GM19468 (cell line): Measurements from ENCODE around the gene SYT8.

ENCODE experiments used
- ATAC-seq: cut with Tn5 transposase; IDR thresholded peaks from one replicate; pipeline ENCODE4 v1.9.1; 2021; ENCODE audit warnings: mild to moderate bottlenecking, moderate library complexity, moderate number of reproducible peaks; ENCODE audit not compliant: unreplicated experiment; ENCODE audit errors: extremely low read depth

Gene SYT8

DNA sequence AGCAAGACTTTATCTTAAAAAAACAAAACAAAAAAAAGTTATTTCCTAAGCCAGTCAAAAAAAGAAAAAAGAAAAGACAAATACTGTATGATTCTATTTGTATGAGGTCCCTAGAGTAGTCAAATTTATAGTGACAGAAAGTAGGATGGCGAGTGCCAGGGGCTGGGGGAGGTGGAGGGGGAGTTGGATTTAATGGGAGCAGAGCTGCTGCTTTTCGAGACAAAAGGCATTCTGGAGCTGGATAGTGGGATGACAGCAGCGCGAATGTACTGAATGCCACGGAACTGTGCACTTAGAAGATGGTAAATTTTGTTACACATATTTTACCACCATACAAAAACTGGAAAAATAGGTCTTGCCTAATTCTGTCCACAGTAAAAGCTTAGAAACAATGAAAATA lies 17.8 kb upstream of the SYT8 start:
- ATAC-seq: no peak

DNA sequence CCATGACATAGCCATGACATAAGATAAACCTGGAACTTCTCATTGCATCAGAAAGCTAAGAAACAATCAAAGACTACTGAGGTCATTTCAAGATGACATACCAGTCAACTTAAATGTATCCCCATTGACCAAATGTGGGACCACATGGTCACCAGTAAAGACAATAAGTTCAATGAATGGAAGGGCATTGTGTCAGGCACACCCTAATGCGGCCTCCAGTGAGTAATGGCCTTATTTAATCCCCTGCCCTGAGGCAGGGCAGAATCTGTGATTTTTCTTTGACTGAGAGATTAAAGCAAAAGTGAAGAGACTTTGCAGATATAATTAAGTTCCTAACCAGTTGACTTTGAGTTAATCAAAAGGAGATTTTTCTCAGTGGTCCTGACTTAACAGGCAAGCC lies 17.3 kb upstream of the SYT8 start:
- ATAC-seq: no peak

DNA sequence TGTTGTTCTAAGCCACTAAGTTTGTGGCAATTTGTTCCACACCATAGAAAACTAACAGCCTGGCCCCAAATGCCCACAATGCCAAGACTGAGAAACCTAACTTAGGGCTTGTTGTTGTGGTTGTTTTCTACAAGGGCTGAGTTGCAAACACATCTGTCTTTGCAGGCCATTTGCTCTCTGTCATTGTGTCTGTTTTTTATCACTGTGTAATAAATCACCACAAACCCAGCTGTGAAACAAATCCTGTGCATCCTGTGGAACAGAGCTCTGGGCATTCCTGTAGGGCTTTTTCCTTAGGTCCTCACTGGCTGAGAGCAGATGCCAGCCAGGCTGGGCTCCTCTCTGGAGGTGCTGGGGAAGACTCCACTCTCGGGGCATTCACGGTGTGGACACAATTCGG lies 15.7 kb upstream of the SYT8 start:
- ATAC-seq: no peak

DNA sequence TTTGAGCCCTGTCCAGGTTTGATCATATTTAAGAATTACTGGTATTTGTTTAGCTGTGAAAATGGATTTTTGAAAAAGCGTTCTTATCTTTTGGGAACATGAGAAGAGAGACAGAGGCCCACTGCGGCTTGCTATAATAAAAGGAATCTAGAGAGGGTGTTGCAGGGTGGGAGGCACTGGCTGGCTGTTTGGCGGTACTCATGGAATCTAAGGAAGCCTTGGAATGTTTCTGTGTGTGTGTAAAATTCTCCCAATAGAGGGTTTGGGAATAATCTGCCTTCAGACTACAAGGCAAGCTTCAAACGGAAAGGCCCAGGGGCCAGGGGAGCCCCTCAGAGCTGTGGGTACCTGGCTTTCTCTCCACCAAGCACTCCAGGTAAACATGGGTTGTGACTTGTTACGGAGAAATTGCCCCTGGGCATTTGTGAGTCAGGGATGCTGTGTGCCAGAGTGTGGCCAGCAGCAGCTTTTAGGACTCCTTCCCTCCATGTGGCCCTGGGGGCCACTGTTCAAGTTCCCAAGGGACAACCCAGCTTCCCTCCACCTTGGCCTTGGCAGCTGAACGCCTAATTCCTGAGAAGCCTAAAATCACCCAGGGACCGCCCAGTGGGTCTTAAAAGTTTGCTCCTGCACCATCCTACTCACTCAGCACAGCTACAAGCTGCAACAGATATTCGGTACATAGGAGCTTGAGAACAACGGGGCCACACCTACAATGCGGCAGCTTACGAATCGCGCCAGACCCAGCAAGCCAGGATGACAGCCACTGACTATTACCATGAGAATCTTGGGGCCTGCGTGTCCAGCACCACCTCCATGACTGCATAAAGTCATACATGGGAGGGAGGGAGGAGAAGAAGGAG lies 14.1 kb upstream of the SYT8 start:
- ATAC-seq: no peak

DNA sequence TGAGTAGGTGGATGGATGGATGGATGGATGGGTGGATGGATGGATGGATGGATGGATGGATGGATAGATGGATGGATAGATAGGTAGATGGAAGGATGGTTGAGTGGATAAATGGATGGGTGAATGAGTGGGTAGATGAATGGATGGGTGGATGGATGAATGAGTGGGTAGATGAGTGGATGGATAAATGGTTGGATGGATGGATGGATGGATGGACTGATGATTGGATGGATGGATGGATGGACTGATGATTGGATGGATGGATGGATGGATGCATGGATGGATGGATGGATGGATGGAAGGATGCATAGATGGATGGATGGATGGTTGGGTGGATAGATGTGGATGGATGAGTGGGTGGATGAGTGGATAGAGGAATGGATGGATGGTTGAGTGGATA lies 13.2 kb upstream of the SYT8 start:
- no peak for ATAC-seq

DNA sequence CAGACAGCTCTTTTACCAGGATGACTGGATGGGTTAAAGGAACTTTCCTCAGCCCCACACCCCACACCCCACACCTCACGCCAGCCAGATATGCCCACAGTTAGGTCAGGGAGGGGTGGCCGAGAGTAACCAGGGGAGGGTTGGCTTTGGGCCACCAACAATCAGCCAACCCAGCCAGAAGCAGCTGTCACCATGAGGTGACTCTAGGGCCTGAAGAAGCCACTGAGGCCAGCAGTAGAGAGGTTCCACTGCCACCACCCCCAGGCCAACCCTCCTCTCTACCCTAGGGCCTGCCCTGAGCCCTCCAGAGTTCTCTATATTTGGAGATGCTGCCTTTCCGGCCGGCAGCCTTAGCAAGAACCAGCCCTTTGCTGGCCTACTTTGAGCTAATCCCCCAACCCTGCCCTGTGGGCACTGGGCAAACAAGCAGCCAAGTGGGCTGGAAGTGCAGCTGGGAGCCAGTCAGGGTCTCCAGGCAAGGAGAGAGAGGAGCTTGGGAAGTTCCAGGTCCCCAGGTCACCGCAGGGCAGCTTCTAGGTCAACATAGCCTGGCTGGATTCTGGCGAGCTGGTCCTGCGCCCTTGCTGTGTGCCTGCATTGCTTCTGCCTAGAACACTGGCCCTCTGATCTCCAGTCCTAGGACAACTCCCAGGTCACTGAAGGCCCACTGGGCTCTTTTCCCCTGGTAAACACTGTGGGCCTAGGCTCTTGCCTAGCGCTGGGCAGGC lies 12.0 kb upstream of the SYT8 start:
- ATAC-seq: no peak

DNA sequence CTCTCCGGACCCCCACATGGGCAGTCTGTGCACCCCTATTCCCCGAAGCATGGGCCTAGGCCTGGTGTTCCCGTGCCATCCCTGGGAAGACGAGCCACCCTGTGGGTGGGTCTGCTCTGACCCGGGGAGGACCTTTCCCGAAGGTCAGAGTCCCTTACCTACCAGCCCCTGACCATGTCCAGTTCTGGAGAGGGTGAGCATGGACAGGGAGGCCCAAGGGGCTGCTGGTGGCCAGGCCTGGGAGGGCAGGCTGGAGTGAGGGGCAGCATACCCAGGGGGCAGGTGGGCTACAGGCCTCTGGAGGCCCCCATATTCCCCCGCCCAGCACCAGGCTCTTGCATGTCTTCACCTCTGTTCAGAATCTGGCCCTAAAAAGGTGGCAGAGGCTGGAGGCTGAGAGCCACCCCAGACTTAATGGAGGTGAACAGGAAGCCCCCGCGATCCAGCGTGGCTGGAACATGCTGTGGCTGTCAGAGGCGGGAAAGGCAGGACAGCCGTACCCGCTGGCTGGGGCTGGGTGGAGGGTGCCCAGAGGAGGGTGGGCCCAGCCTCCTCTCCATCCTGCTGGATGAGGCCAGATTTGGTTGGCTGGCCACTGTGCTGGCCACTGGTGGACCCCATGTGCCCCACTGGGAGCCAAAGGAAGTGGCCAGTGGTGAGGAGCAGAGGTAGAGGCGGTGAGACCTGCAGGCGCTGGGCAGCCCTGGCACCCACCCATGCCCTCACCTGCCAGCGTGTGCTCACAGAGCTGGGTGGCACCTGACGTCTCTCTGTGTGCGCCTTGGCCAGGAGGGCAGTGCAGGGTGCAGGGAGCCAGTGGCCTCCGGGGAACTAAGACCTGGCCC lies 11.2 kb upstream of the SYT8 start:
- ATAC-seq: no peak

DNA sequence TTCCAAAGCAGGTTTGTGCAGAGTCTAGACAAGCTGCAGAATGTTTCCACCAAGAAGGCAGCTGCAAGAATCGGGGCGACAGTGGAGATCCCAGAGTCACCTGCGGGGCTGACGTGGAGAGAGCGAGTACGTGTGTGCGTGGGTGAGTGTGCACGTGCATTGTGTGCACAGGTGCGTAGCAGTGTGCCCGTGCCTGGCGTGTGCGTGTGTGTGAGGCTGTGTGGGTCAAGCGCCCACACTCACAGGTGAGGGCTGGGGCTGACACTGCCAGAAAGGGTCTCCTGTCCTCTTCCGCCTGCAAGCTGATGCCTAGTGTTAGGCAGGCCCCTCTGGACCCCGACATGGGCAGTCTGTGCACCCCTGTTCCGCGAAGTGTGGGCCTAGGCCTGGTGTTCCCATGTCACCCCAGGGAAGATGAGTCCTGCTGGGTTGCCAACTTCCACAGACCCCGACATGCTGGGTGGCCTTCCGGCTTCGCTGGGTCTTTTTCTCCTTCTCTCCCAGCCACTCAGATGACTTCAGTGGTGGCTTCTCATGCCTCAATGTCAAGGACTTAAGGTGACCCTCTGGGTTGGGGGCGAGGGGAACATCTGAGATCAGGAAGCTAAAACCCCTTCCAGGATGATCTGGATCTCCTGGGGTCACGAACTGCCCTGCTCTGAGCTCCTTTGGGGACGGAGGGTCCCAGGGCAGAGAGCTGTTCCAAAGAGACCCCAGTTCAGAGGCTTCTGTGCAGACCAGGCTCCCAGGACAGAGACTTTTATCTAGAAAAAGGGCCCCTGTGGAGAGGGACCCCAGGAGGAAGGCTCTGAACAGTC lies 10.4 kb upstream of the SYT8 start:
- no peak for ATAC-seq

DNA sequence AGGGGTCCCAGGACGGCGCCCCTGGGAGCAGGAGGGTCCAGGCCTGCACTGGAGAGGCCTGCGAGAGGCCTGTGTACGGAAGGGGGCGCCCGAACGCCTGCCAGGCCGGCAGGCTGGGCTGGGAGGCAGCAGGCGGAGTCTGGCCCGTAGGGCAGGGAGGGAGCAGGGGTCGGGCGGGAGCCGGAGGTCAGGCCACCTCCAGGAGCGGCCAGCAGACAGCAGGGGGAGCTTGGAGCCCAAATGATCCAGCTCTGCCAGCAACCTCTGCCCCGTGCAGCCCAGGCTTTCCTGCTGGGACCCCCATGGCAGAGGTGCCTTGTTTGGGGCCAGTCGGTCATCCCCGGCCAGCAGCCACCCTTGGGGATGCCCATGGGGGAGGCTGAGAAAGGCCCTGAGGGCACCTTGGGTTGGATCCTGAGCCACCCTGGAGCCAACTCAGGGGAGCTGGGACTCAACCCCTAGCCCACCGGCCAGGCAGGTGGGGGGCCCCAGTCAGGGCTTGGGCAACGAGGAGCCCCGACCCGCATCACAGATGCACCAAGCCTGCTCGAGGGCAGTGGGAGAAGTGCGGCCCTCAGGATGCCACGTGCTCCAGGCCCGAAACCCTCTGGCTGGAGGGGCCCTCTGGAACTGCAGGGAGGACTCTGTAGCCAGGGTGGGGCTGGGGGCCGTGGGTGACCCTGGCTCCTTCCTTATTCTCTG lies 9.6 kb upstream of the SYT8 start:
- ATAC-seq: no peak

DNA sequence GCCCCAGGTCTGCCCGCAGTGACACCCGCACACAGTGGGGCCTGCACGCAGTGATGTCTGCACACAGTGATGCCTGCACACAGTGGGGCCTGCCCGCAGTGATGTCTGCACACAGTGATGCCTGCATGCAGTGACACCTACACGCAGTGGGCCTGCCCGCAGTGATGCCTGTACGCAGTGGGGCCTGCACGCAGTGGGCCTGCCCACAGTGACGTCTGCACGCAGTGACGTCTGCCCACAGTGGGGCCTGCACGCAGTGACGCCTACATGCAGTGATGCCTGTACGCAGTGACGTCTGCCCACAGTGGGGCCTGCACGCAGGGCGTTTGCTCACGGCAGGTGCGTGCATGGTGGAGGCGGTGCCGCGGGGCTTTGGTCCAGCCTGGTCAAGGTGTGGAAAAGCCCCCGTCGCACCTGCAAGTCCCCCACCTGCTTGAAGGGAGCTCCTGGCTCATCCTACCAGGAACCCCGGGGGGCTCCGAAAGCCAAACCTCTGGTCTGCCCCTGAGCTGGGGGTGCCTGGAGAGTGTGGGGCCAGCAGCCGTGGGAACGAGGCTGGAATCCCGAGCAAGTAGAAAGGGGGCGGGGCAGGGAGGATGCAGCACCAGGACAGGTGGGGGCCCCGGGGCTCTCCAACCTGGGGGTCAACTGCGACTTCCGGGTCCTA lies 8.9 kb upstream of the SYT8 start:
- ATAC-seq: no peak

DNA sequence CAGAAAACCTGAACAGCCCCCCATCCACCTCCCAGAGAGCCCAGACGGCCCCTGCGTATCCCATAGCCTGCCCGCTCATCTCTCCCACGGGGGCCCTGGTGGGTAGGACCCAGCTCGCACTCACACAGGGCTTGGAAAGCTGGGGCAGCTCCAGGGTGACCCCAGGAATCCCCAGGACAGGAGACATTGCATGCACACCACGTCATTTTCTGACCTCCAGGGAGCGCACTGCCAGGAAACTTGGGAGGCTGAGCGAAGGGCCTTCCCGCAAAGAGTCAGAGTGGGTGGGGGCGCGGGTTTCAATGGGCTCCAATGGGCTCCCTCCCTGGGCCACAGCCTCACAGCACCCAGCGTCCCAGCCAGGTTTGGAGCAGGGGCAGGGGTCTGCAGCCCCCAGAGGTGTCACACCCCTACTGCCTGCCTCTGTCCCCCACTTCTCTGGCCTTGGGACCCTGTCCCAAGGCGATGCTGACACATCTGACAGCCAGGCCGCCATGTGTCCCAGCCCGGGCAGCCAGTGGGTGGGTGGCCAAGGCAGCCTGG lies 8.2 kb upstream of the SYT8 start:
- ATAC-seq: no peak

DNA sequence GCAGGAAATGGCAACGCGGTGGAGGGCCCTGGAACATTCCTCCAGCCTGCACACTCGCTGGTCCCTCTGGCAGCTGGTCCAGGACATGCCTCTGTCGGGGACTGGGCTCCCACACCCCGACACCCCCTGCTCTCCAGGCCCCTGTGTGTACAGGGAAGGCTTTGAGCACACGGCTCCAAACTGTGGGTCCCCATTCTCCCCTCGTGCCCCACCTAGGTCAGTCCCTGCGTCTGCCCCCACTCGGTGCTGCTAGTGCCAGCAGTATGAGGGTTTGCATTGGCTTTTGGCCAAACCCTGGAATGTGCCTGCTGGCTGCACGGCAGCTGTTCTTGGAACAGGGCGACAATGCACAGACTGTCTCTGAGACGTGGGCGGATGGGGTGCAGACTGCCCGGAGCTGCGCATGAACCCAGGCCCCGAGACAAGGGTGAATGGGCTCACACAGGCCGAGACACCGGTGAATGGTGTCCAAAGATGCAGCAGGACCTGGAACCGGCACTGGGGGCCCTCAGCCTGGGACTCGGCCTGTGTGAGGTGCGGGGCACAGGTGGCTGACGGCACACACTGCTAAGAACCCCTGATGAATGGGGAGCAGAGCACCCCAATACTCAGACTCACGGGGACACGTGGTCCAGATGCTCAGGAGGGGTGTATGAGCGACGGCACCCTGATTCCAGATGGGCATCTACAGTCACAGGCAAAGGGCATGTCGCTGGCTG lies 7.5 kb upstream of the SYT8 start:
- no peak for ATAC-seq

DNA sequence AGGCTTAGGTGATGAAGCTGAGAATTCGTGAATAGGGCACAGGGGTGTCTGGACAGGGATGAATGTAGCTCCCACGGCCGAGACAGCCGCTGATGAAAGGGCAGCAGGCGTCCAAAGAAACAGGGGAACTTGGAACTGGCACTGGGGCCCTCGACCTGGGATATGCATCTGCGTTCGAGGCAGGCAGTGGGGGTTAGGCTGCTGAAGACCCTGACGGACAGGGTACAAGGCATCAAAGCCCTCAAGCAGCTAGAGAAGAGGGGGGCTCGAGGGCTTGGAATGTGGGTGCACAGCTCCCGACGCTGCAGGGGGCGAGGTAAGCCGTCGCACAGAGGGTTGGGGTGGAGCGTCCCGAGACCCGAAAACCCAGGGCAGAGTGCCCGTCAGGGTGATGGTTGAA lies 6.9 kb upstream of the SYT8 start:
- ATAC-seq: no peak

DNA sequence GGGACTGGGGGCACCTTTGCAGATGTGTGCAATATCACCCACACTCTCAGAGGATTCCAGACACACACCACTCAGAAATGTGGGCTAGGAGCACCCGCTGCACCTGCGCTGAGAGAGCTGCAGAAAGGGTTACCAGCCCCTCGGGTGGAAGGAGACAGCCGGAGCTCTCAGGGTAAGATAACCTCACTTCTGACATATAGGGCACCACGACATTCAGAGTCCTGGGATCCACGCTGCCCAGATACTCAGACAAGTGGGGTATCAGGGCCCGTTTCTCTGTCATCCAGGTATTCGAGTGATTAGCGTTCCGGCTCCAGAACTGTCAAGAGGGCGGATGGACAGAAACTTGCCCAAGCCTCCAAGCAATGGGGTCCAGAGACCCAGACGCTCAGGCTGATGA lies 6.2 kb upstream of the SYT8 start:
- ATAC-seq: no peak

DNA sequence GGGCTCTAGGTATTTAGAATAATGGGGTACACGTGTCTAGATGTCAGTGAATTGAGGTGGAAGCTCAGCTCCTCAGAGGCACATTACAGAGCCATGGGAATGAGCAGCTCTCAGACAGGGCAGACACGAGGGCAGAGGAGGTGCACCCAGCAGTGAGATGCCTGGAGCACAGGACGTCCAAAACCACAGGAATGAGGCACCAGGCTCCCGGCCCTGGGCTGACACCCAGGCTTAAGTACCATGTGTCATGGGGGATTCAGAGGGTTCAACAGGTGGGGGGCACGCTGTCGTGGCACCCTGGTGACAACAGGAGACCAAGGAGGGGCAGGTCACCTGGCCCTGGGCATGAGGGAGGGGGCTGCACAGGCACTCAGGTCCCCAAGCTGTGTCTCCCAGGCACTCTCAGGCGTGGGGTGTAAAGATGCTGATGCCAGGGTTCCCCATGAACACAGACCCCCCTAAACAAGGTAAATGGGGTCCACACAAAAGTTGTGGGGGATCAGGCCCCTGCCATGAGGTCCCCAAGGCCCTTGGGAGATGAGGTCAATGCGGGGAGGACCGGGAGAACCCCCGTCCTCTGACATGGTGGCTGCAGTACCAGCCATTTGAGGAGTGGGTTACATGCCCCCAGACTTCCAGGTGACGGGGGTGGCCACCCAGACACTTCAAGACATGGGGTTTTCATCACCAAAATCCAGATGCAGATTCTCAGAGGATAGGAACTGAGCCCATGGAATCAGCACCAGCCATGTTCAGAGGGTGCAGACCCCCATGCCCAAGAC lies 5.6 kb upstream of the SYT8 start:
- ATAC-seq: no peak

DNA sequence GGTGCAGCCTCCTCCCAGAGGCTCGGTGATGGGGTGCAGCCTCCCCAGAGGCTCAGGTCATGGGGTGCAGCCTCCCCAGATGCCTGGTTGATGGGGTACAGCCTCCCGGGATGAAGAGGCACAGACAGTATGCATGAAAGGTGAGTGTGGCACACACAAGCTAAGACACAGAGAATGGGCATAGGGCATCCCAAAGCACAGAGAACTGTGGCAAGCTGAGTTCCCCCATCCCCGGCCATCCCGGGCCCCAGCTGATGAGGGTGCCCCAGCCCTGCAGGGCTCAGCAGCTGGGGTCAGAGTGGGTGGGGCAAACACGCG lies 4.8 kb upstream of the SYT8 start:
- ATAC-seq: no peak
